GM18870 (cell line): ENCODE measurements around the gene AZIN2.
"Not testable (repeated sequence)": the region's sequence is repeated elsewhere in the genome, so short reads cannot be mapped to it uniquely, and the experiment has no call there.

Source experiments
- ATAC-seq: cut with Tn5 transposase; IDR thresholded peaks from one replicate; pipeline ENCODE4 v1.9.1; 2021; ENCODE audit warnings: moderate library complexity; ENCODE audit not compliant: unreplicated experiment

AZIN2 gene

DNA sequence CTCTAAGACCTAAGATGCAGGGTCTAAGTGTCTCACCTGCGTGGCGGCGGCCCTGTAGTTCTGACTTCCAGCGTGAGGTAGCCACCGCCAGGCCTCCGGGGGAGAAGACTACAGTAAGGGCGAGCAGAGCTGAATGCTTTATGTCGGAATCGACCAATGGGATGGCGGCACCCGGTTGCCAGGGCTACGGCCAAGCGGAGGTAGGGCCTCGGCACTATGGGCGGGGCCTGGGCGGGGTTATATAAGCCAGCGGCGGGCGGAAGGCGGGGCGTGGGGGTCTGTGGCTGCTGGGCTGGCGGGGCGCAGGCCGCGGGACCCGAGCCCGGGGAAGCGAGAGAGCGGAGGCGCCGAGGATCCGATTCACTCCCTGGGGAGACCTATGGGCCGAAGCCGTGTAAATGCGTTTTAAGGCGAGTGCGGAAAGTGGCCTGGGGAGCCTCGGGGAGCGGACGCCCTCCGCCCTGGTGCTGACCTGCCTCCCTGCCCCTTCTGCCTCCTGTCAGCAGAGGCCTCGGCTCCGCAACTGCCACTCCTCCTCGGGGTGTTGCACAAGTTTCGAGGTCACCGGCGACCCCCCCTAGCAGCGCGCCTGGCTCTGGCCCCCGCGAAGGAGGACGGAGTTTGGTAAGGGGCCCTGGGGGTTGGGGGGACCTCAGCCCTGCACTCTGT is at the start of gene AZIN2:
AZIN2 (plus strand) TSS at position 269 of the 669 bp plus-strand sequence. CDS start 1,097 bp downstream, outside the sequence.
- ATAC-seq = peak; percentile 76

DNA sequence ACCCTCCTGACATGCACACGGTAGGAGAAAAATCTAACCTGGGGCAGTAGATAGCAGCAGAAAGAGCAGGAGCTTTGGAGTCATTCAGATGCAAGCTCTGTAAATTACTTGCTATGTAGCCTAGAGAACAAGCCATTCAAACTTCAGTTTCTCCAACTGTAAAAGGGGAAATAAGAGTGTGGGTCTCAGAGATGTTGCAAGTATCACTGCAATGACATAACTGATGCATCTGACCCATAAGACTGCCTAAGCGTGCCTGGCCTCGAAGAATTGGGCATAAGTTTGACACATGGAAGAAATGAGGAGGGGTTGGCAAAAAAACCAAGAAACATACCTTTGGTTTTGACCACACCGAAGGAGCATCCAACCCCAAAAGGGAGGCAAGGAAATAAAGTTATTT is 49.4 kb upstream of the AZIN2 start:
- ATAC-seq = no peak

DNA sequence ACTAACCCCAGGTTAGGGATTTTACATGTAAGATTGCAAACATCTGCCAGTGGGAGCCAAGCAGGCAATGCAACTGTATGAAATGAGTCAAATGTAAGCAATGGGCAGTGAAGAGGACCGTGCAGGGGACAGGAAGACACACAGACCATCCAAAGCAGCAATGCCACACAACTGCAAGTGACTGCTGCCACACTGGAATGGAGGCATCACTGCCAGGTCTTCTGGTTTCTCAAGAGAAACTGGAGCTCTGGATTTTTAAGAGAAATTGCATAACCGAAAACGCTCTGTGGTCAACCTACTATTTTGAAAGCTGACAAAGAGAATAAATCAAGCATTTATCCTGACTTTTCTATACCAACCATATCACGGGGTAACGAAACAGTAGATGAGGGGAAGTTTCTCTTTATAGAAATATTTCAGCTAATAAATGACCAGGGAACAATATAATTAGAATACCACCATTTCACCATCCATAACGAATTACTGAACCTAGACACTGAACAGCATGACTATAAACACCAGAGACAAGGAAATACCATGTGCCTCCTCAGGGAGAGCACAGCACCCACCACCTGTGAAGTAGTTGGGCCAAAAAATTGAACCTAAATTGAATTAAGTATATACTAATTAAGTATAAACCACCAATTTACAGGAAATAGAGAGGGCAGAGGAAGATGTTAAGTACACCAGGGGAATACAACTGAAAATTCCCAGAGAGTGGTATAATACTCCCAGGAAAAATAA is 48.7 kb upstream of the AZIN2 start:
- ATAC-seq = no peak

DNA sequence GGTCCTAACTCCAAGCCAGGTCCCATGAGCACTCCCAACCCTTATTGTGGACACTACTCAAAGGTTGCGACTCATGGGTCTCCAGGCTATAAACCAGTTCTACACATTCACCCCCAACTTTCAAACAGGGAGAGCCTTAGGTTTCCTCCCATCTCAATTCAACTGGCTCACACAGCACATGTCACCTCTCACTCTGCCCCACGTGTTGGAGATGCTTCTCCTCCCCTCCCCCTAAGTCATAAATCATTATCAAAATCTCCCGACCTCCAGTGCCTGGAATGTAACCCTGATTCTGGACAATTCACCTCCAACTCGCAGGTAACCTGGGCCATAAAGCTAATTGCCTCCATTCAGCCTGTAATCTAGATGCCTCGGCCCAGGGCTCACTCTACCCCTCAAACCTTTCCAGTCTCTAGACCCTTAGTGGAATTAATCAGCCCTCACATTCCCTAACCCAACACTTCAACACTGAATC is 44.9 kb upstream of the AZIN2 start:
- ATAC-seq = no peak

DNA sequence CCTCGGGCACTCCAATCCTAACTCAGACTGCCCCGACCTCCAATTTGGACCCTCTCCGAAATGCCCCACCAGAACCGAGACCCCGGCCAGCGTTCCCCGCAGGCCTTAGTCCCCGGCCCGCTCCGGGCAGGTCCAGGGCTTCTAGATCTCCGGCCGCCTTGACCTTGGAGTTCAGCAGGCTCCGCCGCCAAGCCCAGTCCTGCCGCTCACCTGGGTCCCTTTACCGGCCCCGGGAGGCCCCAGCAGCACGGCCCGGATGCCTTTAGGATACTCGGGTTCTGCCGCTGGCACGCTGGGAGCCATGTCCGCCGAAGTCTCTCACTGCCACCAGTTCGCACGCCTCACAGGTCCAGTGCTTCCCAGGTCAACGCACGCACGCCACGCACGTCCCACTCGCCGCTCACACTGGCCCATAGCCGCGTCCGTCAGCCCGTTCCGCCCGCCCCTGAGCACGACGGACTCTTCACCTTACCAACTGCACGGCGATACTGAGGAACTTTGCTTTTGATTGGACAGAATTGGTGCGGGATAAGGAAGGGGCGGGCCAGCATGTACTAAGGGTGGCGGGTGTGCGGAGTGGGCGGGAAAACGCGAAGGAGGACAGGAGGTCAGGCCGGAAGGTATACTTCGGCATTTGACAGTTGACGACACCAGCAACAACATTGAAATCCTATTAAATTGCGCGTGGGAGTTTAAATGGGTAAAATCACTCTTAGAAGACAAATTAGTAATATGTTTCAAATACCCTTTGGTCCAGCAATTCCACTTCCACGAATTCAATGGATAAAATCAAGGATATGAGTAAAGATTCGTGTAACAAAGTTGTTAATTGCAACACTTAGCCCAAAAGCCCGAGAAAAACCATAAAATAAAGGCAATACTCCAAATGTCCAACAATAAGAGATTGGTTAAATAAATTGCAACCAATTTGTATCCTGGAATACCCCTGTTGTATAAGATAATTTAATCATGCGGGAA is 44.1 kb upstream of the AZIN2 start, which contains the start of gene AK2:
AK2 (minus strand) TSS at position 358 of the 978 bp plus-strand sequence; CDS start at position 303, 55 bp downstream.
- peak; percentile 97 for ATAC-seq

DNA sequence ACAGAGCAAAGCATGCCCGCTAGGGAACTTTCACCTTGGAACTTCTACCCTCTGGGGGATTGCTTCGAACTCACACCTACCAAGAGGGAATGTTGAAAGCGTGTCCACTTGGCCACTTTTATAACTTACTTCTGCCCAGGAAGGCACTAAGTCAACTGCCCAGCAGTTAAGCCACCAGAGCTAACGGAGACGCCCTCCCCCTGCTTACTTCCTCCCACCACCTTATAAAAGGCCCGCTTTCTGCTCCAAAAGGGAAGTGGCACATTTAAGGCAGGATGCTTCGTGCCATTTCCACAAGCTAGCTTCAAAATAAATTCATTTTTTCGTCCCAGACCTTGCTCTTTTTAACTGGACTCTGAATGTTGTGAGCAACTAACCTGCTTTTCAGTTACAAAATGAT is 41.1 kb upstream of the AZIN2 start:
- ATAC-seq = no peak

DNA sequence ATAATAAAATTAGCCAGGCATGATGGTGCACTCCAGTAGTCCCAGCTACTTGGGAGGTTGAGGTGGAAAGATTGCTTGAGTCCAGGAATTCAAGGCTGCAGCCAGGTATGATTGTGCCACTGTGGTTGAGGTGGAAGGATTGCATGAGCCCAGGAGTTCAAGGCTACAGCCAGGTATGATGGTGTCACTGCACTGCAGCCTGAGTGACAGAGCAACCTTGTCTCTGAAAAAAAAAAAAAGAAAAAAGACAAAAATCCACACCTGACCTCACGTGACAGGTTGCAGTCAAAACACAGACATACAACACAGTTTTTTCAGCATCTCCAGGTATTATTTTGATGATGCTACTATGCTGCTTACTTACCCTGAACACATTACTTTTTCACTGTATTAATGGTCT is 39.9 kb upstream of the AZIN2 start:
- ATAC-seq = no peak

DNA sequence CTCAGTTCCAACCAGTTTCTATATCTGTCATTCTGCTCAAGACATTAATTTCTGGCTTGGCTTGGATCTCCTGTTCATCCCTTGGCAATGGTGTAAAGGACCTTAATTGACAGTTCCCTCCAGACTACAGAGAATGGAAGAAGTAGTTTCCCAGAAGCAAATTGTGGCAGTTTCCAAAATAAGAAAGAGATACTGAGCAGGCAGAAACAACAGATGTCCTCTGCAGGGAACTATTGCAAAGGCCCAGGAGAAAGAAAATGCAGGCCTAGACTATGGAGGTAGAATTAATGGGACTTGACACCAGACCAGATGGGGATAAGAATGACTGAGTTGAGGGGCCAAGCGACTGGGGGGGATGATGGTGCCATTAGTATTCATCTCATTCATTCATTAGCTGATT is 38.1 kb upstream of the AZIN2 start:
- ATAC-seq = no peak

DNA sequence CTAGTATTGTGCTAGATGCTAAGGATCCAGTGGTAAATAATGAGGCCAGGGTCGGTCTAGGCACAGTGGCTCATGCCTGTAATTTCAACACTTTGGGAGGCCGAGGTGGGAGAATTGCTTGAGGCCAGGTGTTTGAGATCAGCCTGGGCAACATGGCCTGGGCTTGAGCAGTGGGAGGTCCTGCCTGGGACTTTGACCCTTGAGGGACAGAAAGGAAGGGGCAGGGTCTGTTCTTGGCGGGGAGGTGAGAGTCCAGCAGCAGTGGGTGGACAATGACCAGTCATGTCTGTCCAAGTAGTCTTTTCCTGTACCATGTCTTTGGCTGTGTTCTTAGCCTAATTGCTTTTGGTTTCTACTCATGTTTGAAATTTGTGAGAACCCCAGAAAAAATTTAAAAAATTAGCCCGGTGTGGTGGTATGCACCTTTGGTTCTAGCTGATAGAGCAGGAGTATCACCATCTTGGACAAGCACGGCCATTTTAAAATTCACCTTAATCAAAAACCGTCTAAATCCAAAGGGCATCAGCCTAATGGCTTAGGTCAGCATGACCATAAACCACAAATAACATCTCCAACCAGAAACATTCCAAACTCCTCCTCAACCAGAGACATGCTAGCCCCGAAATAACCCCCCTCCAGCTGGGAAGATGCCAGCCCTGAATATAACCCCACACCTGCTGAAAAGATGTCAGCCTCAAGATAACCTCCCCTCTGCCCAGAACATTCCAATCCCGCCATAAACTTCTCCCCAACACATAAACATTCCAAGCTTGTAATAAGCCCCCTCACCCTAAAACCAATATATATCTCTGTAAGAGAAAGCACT is 37.5 kb upstream of the AZIN2 start:
- ATAC-seq = no peak

DNA sequence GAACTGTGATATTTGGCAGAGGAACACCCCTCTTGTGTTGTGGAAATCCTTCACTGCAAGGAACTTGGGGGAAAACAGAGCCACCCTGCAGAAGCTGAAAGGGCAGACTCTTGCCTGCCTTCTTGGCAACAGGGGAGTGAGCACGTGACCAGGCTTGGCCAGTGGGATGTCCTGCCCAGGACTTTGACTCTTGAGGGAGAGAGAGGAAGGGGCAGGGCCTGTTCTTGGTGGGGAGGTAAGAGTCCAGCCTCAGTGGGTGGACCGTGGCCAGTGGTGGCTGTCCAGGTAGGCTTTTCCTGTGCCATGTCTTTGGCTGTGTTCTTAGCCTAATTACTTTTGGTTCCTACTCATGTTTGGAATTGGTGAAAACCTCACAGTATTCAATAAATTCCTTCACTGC is 35.7 kb upstream of the AZIN2 start:
- ATAC-seq = no peak

DNA sequence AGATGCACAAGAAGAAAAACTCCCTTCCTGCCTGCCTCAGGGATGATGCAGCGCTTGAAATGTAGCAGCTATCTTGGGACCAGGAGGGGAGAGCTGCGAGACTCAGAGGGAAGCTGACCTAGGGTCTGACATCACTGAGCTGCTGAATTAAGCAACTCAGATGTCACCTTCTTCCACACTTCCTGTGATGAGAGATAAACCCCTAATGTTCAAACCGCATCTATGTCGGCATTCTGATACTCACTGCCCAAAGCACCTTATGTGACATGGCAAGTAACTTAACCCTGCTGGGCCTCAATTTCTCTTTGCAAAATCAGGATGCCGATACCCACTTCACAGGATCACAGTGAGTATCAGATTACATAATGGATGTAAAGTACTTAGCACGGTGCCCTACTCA is 35.1 kb upstream of the AZIN2 start:
- ATAC-seq = no peak

DNA sequence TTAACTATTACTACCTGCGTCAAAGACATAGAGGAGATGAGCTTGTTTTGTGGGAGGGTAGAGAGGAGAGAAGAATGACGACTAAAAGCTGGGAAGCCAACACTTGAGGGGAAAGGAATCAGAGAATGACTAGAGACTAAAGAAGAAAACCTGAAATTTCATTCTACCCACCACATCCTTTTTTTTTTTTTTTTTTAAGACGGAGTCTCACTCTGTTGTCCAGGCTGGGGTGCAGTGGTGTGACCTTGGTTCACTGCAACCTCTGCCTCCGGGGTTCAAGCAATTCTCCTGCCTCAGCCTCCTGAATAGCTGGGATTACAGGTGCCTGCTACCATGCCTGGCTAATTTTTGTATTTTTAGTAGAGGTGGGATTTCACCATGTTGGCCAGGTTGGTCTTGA is 34.7 kb upstream of the AZIN2 start:
- not testable (repeated sequence) for ATAC-seq

DNA sequence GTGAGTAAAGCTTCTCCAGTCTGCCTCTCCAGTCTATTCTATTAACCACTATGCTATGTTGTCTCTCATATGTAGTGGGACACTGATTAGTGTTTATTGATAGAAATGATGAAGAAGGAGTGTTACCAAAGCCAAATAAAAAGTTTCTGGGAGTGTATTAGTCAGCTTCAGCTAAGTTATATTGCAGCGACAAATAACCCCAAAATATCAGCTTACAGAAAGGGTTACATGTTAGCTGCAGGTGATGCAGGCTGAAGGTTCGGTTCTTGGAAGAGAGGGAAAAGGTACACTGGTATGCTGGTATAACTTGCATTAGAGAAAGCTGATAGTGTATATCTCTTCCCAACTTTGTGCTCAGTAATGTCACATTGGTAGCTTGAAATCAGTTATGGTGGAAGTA is 33.7 kb upstream of the AZIN2 start:
- no peak for ATAC-seq

DNA sequence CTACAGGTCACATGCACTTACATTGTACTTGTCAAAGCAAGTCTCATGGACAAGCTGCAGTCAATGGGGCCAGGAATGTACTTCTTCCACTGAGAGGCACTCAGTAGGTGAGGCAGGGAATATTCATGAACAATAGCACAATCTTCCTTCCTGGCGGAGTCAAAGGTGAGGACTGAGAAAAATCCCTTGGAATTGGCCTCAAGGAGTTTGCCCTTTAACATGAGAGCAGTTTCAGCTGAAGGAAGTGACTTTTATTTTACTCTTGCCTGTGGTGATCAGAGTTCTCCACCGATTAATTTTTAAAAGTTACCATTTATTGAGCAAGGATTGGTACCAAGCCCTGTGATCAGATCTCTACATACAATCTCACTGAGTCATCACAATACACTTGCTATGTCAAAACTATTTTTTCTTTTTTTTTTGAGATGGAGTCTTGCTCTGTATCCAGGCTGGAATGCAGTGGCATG is 33.1 kb upstream of the AZIN2 start:
- ATAC-seq = no peak

DNA sequence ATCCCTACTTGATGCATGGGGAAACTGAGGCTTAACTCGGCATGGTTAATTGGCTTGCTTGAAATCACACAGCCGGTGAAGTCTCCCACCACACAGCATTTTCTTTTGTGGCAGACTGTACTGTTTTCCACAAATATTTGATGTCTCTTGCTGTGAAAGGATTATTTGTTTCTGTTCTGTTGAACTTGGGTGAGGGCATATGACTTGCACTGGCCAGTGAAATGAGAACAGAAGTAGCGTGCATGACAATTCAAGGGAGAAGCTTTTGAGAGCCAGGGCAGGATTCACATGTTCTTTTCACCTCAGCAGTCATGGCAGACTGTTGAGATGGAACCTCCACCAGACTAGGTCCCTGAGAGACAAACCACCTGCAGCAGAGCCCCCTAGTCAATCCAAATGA is 32.5 kb upstream of the AZIN2 start:
- no peak for ATAC-seq

DNA sequence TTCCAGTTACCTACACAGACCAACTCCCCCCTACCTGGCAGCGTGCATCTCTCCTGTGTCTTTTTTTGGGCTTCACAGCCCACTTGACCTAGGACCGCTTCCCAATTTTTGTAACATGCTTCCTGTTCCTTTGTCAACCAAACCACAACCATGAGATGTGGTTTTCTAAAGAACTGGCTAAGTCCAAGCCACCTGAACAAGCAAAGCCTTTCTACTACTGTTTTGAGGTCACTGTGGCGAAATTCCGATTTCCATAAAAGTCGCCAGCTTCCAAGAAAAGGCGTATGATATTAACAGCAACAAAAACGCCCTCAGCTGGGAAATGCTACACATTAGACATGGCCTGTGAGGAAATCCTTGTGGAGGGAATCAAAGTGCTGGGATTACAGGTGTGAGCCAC is 31.6 kb upstream of the AZIN2 start:
- no peak for ATAC-seq

DNA sequence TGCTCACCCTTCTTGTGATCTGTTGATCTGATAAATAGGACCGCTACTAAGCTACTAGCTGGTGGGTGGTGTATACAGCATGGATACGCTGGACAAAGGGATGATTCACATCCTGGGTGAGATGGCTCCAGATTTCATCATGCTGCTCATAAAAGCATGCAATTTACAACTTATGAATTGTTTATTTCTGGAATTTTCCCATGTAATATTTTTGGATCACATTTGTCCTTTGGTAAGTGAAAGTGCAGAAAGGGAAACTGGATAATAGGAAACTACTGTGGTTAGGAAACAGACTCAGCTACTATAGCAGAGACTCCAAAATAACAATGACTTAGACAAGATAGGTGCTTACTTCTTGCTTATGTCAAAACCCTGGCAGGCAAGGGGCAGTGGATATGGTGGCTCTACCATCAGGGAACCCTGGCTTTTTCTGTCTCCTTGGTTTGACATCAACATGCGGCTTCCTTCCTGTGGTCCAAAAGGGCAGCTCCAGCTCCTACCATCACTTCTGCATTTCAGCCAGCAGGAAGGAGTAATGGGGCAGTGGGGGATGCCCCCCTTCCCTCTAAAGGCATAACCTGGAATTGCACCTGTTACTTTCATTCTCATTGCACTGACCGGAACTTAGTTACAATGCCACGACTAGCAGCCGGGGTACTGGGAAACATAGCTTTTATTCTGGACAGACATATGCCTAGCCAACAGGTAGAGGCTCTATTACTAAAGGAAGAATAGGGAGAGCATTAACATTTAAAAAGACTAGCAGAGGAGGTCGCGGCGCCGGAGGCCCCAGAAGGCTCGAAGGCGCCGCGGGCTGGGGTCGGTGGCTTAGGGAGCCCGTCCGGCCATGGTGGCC is 30.5 kb upstream of the AZIN2 start:
- ATAC-seq = no peak

DNA sequence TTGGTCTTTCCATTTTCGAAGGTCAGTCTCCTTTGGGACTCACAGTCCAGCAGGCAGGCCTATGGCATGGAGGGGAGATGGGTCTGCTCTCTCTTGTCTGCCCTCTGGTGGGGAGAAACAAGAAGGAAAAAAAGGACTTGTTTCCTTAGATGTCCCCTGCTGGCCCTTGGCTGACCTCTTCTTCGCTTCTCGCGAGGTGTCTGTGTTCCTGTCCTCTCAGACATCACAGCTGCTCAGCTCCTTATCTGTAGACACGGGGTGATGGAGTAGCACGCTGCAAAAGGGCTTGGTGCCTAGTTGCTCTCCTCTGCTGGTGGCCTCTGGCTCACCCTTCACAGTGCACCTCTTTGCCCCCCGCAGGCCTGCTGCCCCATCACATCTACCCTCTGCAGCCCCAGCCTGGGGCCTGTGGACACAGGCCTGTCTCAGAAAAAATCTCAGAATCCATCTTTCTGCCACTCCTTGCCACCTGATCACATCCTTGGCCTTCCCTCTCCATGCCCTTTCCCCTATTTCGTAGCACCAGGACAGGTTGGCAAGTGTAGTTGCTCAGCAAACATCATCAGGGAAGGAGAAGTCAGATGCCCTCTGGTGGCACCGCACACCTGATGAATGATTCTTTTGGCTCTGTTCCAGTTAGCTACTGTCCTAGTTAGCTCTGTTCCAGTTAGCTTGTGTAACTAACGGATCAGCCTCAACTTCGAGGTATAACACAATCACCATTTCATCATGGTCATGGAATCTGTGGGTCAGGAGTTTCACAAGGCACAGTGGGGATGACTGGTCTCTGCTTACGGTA is 25.5 kb upstream of the AZIN2 start:
- no peak for ATAC-seq
